ENCODE measurements around the gene ZNF525.
"Not testable (repeated sequence)": the region's sequence is repeated elsewhere in the genome, so short reads cannot be mapped to it uniquely, and the experiment has no call there.

Gene ZNF525

GRCh38 chr19:53394974-53395839 is 29.7 kb downstream of the ZNF525 start, which contains the start of gene ZNF765:
ZNF765 (plus strand) TSS chr19:53395149; CDS start chr19:53398016, 2,867 bp downstream.
- FAIRE-seq (no peak), DNase-seq (ENCODE audit: low spot score) (peak; percentile 93)

DNA sequence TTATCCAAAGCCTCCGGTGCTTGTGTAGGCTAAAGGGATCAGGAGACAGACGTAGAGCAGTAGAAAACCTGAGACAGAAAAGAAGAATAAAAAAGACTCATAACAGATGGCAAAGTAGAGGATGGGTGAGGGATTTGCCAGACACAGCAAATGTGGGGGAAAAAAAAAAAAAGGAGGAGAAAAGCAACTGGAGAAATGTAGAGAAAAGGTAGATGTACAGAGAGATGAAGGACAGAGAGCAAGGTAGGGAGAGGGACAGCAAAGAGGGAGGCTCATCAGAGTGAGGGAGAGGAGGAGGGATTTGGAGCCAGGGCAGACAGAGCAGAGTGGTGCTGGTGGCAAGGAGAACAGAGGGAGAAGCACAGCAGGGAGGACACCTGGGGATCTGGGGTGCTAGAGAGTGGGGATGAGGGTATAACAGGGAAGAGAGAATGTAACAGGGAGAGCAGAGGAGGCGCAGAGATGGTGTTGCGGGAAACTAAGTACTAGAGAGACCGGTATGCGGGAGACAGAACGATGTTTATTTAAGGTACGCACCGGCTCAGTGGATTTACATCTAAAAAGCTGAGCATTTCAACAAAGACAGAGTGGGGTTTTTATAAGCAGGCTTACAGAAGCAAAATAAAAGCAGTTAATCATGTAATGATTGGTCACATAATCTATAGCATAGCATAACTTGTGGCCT is 30.5 kb downstream of the ZNF525 start:
- DNase-seq (ENCODE audit: low spot score); FAIRE-seq: not testable (repeated sequence)

GRCh38 chr19:53396525-53396868 is 31.0 kb downstream of the ZNF525 start:
- DNase-seq (ENCODE audit: low spot score) (no peak), FAIRE-seq (no peak)

GRCh38 chr19:53397918-53398317 is 32.4 kb downstream of the ZNF525 start:
- not testable (repeated sequence) for FAIRE-seq; DNase-seq (ENCODE audit: low spot score)

DNA sequence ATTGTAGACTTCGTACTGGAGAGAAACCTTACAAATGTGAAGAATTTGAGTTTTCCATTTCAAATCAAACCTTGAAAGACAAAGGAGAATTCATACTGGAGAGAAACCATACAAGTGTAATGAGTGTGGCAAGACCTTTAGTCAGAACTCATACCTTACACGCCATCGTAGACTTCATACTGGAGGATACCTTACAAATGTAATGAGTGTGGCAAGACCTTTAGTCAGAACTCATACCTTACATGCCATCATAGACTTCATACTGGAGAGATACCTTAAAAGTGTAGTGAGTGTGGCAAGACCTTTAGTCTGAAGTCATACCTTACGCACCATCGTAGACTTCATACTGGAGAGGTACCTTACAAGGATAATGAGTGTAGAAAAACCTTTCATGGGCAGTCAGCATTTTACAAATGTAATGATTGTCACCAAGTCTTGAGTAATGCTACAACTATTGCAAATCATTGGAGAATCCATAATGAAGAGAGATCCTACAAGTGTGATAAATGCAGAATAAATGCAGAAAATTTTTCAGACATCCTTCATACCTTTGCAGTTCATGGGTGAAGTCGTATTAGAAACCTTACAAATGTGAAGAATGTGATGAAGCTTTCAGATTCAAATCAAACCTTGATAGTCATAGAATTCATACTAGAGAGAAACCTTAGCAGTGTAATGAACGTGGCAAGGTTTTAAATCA is 44.1 kb downstream of the ZNF525 start:
- DNase-seq (ENCODE audit: low spot score) (no peak), FAIRE-seq (no peak)

- not testable (repeated sequence) for FAIRE-seq
Observed at GRCh38 chr19:53420520-53421315, 55.2 kb downstream of the ZNF525 start.

GRCh38 chr19:53422551-53422950 is 57.0 kb downstream of the ZNF525 start:
- FAIRE-seq (no peak), DNase-seq (ENCODE audit: low spot score) (no peak)

More at GRCh38 chr19:53420520-53421315, 55.2 kb downstream of the ZNF525 start:
- not testable (repeated sequence) for DNase-seq (ENCODE audit: low spot score)

- not testable (repeated sequence) for DNase-seq (ENCODE audit: low spot score)
- peak; percentile 83 for FAIRE-seq
Observed at GRCh38 chr19:53423074-53423473, 57.6 kb downstream of the ZNF525 start.

DNA sequence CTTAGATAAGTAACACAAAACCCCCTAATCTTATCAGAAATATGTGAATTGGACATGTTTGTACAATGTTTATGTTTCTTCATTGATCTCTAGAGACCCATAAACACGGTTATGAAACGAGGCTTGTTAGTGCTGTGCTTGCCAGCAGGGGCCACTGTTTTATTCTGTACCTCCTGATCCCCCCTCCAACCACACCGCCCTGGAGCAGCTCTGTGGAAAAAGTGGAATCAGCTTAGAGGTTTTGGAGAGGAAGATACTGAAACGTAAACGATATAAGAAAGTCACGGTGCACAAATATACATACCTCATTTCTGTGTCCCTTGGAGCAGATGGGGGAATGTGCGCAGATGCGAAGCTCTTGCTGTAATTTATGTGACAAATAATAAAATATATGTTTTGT is 58.2 kb downstream of the ZNF525 start:
- not testable (repeated sequence) for FAIRE-seq; DNase-seq (ENCODE audit: low spot score)

- FAIRE-seq: no peak
- peak; percentile 36 for DNase-seq (ENCODE audit: low spot score)
Observed at GRCh38 chr19:53424968-53425597, 59.6 kb downstream of the ZNF525 start.

- DNase-seq (ENCODE audit: low spot score) (peak; percentile 91), FAIRE-seq (peak; percentile 65)
Observed at GRCh38 chr19:53431399-53432087, 66.0 kb downstream of the ZNF525 start, which contains the start of gene ZNF761. ZNF761 (plus strand) TSS chr19:53431984; CDS start chr19:53447269, 15,285 bp downstream.

GRCh38 chr19:53432088-53432661 is 66.7 kb downstream of the ZNF525 start:
- DNase-seq (ENCODE audit: low spot score) (peak; percentile 23), FAIRE-seq (no peak)

Measured in urothelium cell line (cell line).